OCI-LY3 (cell line): ENCODE results near the gene ATG101.

ENCODE experiments used
- CTCF ChIP-seq: fragments of 200-600, 300-600 bp; sonication (generic); IDR thresholded peaks from 2 replicates; pipeline ENCODE4 v1.5.1; 2014; ENCODE audit warnings: antibody characterized with exemption, low read length, low read depth
- EZH2phosphoT487 ChIP-seq: fragments of 200-600 bp; shearing (Covaris generic); IDR thresholded peaks from 2 replicates; pipeline ENCODE4 v1.6.1; 2018; ENCODE audit warnings: antibody characterized with exemption, mixed run types, low read depth

GRCh38 chr12:52054231-52054832, 15.4 kb upstream of the ATG101 start:
- TF ChIP-seq EZH2phosphoT487: no peak
- no peak for TF ChIP-seq CTCF
